Measurements from ENCODE around the gene HSFX2.
"Not testable (repeated sequence)": the region's sequence is repeated elsewhere in the genome, so short reads cannot be mapped to it uniquely, and the experiment has no call there.

Gene HSFX2

GRCh38 chrX:149571770-149572169 is 23.3 kb downstream of the HSFX2 start:
- H3K27me3 ChIP-seq (ENCODE audit: insufficient read depth, low read length), result no peaks in the 10 kb centered on the region
- H2AFZ ChIP-seq (ENCODE audit: low read depth, low read length), result no peak overlapping the region
- H3K4me3 ChIP-seq (ENCODE audit: low read length), result no peak overlapping the region
- H3K9me3 ChIP-seq (ENCODE audit: low read length), result no peaks in the 10 kb centered on the region
- H3K36me3 ChIP-seq (ENCODE audit: insufficient read depth, low read length), result no peaks in the 10 kb centered on the region
- H3K4me1 ChIP-seq (ENCODE audit: insufficient read depth, low read length), result peaks cover 13% of the 10 kb centered on the region

- H3K27me3 ChIP-seq (ENCODE audit: insufficient read depth, low read length), result no peaks in the 10 kb centered on the region
- H3K9me3 ChIP-seq (ENCODE audit: low read length), result no peaks in the 10 kb centered on the region
- no peak overlapping the region for H2AFZ ChIP-seq (ENCODE audit: low read depth, low read length)
- H3K36me3 ChIP-seq (ENCODE audit: insufficient read depth, low read length), result no peaks in the 10 kb centered on the region
- H3K4me1 ChIP-seq (ENCODE audit: insufficient read depth, low read length), result peaks cover 13% of the 10 kb centered on the region
- H3K4me3 ChIP-seq (ENCODE audit: low read length), result no peak overlapping the region
These were observed 24.4 kb downstream of the HSFX2 start for GRCh38 chrX:149570668-149571067.

GRCh38 chrX:149569770-149570169 is 25.3 kb downstream of the HSFX2 start:
- no peaks in the 10 kb centered on the region for H3K36me3 ChIP-seq (ENCODE audit: insufficient read depth, low read length)
- no peaks in the 10 kb centered on the region for H3K27me3 ChIP-seq (ENCODE audit: insufficient read depth, low read length)
- H3K4me3 ChIP-seq (ENCODE audit: low read length), result no peak overlapping the region
- peaks cover 13% of the 10 kb centered on the region for H3K4me1 ChIP-seq (ENCODE audit: insufficient read depth, low read length)
- H3K9me3 ChIP-seq (ENCODE audit: low read length), result no peaks in the 10 kb centered on the region
- no peak overlapping the region for H2AFZ ChIP-seq (ENCODE audit: low read depth, low read length)

GRCh38 chrX:149568701-149569296 is 26.3 kb downstream of the HSFX2 start:
- Histone ChIP-seq H3K4me3 (ENCODE audit: low read length) (no peak overlapping the region), H3K4me1 (ENCODE audit: insufficient read depth, low read length) (peaks cover 13% of the 10 kb centered on the region), H2AFZ (ENCODE audit: low read depth, low read length) (no peak overlapping the region), H3K36me3 (ENCODE audit: insufficient read depth, low read length) (no peaks in the 10 kb centered on the region), H3K9me3 (ENCODE audit: low read length) (no peaks in the 10 kb centered on the region), H3K27me3 (ENCODE audit: insufficient read depth, low read length) (no peaks in the 10 kb centered on the region)

GRCh38 chrX:149567621-149568417 is 27.3 kb downstream of the HSFX2 start:
- no peaks in the 10 kb centered on the region for H3K36me3 ChIP-seq (ENCODE audit: insufficient read depth, low read length)
- no peaks in the 10 kb centered on the region for H3K27me3 ChIP-seq (ENCODE audit: insufficient read depth, low read length)
- H3K9me3 ChIP-seq (ENCODE audit: low read length), result no peaks in the 10 kb centered on the region
- H2AFZ ChIP-seq (ENCODE audit: low read depth, low read length), result no peak overlapping the region
- no peak overlapping the region for H3K4me3 ChIP-seq (ENCODE audit: low read length)
- H3K4me1 ChIP-seq (ENCODE audit: insufficient read depth, low read length), result peaks cover 11% of the 10 kb centered on the region

GRCh38 chrX:149563359-149563758 is 31.8 kb downstream of the HSFX2 start:
- no peaks in the 10 kb centered on the region for H3K9me3 ChIP-seq (ENCODE audit: low read length)
- H2AFZ ChIP-seq (ENCODE audit: low read depth, low read length), result no peak overlapping the region
- H3K4me1 ChIP-seq (ENCODE audit: insufficient read depth, low read length), result no peaks in the 10 kb centered on the region
- H3K36me3 ChIP-seq (ENCODE audit: insufficient read depth, low read length), result no peaks in the 10 kb centered on the region
- H3K4me3 ChIP-seq (ENCODE audit: low read length), result no peak overlapping the region
- no peaks in the 10 kb centered on the region for H3K27me3 ChIP-seq (ENCODE audit: insufficient read depth, low read length)

GRCh38 chrX:149555251-149555650 is 39.9 kb downstream of the HSFX2 start:
- not testable (repeated sequence) for H3K9me3 ChIP-seq (ENCODE audit: low read length); H3K4me1 ChIP-seq (ENCODE audit: insufficient read depth, low read length); H3K27me3 ChIP-seq (ENCODE audit: insufficient read depth, low read length); H2AFZ ChIP-seq (ENCODE audit: low read depth, low read length); H3K4me3 ChIP-seq (ENCODE audit: low read length); H3K36me3 ChIP-seq (ENCODE audit: insufficient read depth, low read length)

GRCh38 chrX:149551939-149552248 is 43.2 kb downstream of the HSFX2 start:
- H3K27me3 ChIP-seq (ENCODE audit: insufficient read depth, low read length); H3K4me1 ChIP-seq (ENCODE audit: insufficient read depth, low read length); H3K36me3 ChIP-seq (ENCODE audit: insufficient read depth, low read length); H3K9me3 ChIP-seq (ENCODE audit: low read length); H2AFZ ChIP-seq (ENCODE audit: low read depth, low read length); H3K4me3 ChIP-seq (ENCODE audit: low read length): not testable (repeated sequence)

- H3K36me3 ChIP-seq (ENCODE audit: insufficient read depth, low read length); H3K27me3 ChIP-seq (ENCODE audit: insufficient read depth, low read length); H3K4me1 ChIP-seq (ENCODE audit: insufficient read depth, low read length); H2AFZ ChIP-seq (ENCODE audit: low read depth, low read length); H3K4me3 ChIP-seq (ENCODE audit: low read length); H3K9me3 ChIP-seq (ENCODE audit: low read length): not testable (repeated sequence)
These were observed 43.7 kb downstream of the HSFX2 start for GRCh38 chrX:149551245-149551938.

GRCh38 chrX:149550454-149550853 is 44.7 kb downstream of the HSFX2 start:
- H3K9me3 ChIP-seq (ENCODE audit: low read length); H3K4me3 ChIP-seq (ENCODE audit: low read length); H3K27me3 ChIP-seq (ENCODE audit: insufficient read depth, low read length); H3K4me1 ChIP-seq (ENCODE audit: insufficient read depth, low read length); H3K36me3 ChIP-seq (ENCODE audit: insufficient read depth, low read length); H2AFZ ChIP-seq (ENCODE audit: low read depth, low read length): not testable (repeated sequence)

- not testable (repeated sequence) for H3K4me3 ChIP-seq (ENCODE audit: low read length); H3K9me3 ChIP-seq (ENCODE audit: low read length); H3K4me1 ChIP-seq (ENCODE audit: insufficient read depth, low read length); H3K36me3 ChIP-seq (ENCODE audit: insufficient read depth, low read length); H2AFZ ChIP-seq (ENCODE audit: low read depth, low read length); H3K27me3 ChIP-seq (ENCODE audit: insufficient read depth, low read length)
These were observed 45.4 kb downstream of the HSFX2 start, which contains the start of gene HSFX3 for GRCh38 chrX:149549701-149550100. Gene HSFX3, minus strand, starts transcription at chrX:149549924. Its CDS starts 72 bp downstream, at chrX:149549852.

GRCh38 chrX:149547782-149548181 is 47.3 kb downstream of the HSFX2 start:
- not testable (repeated sequence) for H3K27me3 ChIP-seq (ENCODE audit: insufficient read depth, low read length); H3K4me1 ChIP-seq (ENCODE audit: insufficient read depth, low read length); H3K9me3 ChIP-seq (ENCODE audit: low read length); H3K4me3 ChIP-seq (ENCODE audit: low read length); H2AFZ ChIP-seq (ENCODE audit: low read depth, low read length); H3K36me3 ChIP-seq (ENCODE audit: insufficient read depth, low read length)

- H3K36me3 ChIP-seq (ENCODE audit: insufficient read depth, low read length); H3K4me1 ChIP-seq (ENCODE audit: insufficient read depth, low read length); H2AFZ ChIP-seq (ENCODE audit: low read depth, low read length); H3K27me3 ChIP-seq (ENCODE audit: insufficient read depth, low read length); H3K4me3 ChIP-seq (ENCODE audit: low read length); H3K9me3 ChIP-seq (ENCODE audit: low read length): not testable (repeated sequence)
These were observed 48.2 kb downstream of the HSFX2 start for GRCh38 chrX:149546962-149547361.

Data from neuron (in vitro differentiated cells).